NCI-H1436 (cell line): ENCODE measurements around the gene CTNNA1.

Experiments
- DNase-seq: peaks from one replicate; lab custom pipeline; 2025; lab: John Stamatoyannopoulos, UW

CTNNA1 gene

GRCh38 chr5:138930371-138931097, 177.3 kb downstream of the CTNNA1 start:
- no peak for DNase-seq

GRCh38 chr5:138932171-138932810, 179.1 kb downstream of the CTNNA1 start:
- no peak for DNase-seq

GRCh38 chr5:138933522-138934290, 180.5 kb downstream of the CTNNA1 start:
- no peak for DNase-seq

- DNase-seq, result no peak
Measured at GRCh38 chr5:138934971-138935370, 181.7 kb downstream of the CTNNA1 start.

- DNase-seq, result no peak
Measured at GRCh38 chr5:138935466-138935865, 182.2 kb downstream of the CTNNA1 start.

GRCh38 chr5:138936225-138936967, 183.2 kb downstream of the CTNNA1 start:
- no peak for DNase-seq

GRCh38 chr5:138936968-138937345, 183.7 kb downstream of the CTNNA1 start:
- no peak for DNase-seq

- DNase-seq, result no peak
Measured at GRCh38 chr5:138937392-138938387, 184.5 kb downstream of the CTNNA1 start.

GRCh38 chr5:138938526-138938925, 185.3 kb downstream of the CTNNA1 start:
- no peak for DNase-seq

GRCh38 chr5:138942066-138942465, 188.8 kb downstream of the CTNNA1 start:
- DNase-seq, result no peak

- DNase-seq, result no peak
Measured at GRCh38 chr5:138942861-138943260, 189.6 kb downstream of the CTNNA1 start.

- no peak for DNase-seq
Measured at GRCh38 chr5:138943599-138944173, 190.5 kb downstream of the CTNNA1 start.

- no peak for DNase-seq
Measured at GRCh38 chr5:138944527-138945322, 191.5 kb downstream of the CTNNA1 start.

GRCh38 chr5:138945421-138946240, 192.4 kb downstream of the CTNNA1 start:
- DNase-seq, result no peak

- DNase-seq, result no peak
Measured at GRCh38 chr5:138946241-138946623, 193.0 kb downstream of the CTNNA1 start.

- DNase-seq, result no peak
Measured at GRCh38 chr5:138946831-138947560, 193.8 kb downstream of the CTNNA1 start.

- DNase-seq, result no peak
Measured at GRCh38 chr5:138947780-138948179, 194.6 kb downstream of the CTNNA1 start.
